ENCODE data around the gene EPYC.

DNA sequence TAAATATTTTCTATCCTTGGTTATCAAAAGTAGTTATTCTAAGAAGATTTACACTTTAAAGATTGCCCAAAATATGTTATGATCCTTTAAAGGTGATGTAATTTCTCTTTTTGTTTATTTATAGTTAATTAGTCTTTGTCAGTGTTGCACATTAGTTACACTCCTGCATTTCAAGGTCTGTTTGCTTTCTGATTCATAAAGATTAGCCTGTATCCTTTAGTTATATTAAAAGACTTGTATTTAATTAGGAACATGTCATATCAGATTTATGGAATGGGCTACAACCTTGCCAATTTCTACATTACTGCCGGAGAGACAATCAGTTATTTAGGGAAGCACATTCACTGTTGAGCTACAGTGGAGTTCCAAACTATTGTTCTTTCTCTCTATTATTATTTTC is 3.5 kb downstream of the EPYC start:
- TF ChIP-seq POLR2A (IDR thresholded peaks at IDR 0.05; ENCODE audit: low read length) = no peak
- no peak for TF ChIP-seq GATA1 (IDR thresholded peaks at IDR 0.05; ENCODE audit: low read depth, low read length)
